ENCODE measurements around the gene PGA4. TPM values are rescaled to one million over a fixed set of nuclear protein-coding genes. Genes with fewer than 3 reads are reported as not detected.
"Not testable (repeated sequence)": the region's sequence is repeated elsewhere in the genome, so short reads cannot be mapped to it uniquely, and the experiment has no call there.

The PGA4 gene
- polyA plus RNA-seq, 2 donors = 1.0 to 9.5 TPM

DNA sequence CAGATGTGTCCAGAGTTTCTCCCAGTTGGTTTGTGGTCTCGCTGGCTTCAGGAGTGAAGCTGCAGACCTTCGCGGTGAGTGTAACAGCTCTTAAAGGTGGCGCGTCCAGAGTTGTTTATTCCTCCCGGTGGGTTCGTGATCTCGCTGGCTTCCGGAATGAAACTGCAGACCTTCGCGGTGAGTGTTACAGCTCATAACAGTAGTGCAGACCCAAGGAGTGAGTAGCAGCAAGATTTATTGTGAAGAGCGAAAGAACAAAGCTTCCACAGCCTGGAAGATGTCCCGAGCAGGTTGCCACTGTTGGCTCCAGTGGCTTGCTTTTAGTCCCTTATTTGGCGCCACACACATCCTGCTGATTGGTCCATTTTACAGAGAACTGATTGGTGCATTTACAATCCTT is 20.7 kb upstream of the PGA4 start:
- Histone ChIP-seq H3K27ac (ENCODE audit: low read depth in 2 of 2, low read length in 1 of 2) (no peak overlapping the region), H3K36me3 (ENCODE audit: control insufficient read depth in 2 of 2, insufficient read depth in 2 of 2, low read length in 1 of 2) (no peaks in the 10 kb centered on the region), H3K27me3 (ENCODE audit: control insufficient read depth in 1 of 2, insufficient read depth in 2 of 2, low read length in 2 of 2) (no peaks in the 10 kb centered on the region), H3K4me1 (ENCODE audit: control insufficient read depth in 2 of 2, insufficient read depth in 2 of 2, low read length in 1 of 2) (no peaks in the 10 kb centered on the region), H3K9me3 (ENCODE audit: control insufficient read depth in 2 of 2, insufficient read depth in 1 of 2, low read depth in 1 of 2, low read length in 1 of 2) (peaks cover 5 to 6% of the 10 kb centered on the region in 2 donors), H3K4me3 (ENCODE audit: low read depth in 1 of 2, low read length in 2 of 2) (no peak overlapping the region)
- WGBS, 2 donors = 91 to 92% methylated on average over 14 of the region's 14 CpGs

DNA sequence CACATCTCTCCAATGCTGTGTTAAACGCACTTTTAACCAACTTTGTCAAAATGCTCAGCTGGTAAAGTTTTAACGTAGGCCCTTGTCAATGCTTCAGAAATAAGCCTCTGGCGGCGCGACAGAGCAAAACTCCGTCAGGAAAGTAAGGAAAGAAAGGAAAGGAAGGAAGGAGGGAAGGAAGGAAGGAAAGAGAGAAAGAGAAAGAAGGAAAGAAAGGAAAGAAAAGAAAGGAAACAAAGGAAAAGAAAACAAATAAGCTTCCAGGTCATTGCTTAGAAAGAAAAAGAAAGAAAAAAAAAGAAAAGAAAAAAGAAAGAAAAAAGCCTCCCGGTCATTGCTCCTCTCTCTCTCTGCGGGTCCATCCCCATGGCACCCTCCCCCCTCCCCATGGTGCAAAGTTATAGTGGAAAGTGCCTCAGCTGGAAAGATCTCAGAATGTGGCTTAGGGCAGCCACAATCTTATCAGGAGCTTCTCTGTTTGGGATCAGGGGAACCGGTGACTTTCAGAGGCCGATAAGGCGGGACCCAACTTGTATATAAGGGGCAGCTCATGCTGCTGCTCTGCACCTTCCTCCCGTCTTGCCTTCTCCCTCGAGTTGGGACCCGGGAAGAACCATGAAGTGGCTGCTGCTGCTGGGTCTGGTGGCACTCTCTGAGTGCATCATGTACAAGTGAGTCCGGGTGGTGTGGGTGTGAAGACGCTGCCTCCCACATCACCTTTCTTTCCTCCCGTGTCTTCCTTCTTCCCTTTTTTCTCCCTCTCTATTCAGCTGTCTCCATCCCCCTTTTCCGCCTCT is 19.0 kb upstream of the PGA4 start, which contains the start of gene PGA3:
Gene PGA3 (plus strand): TSS at position 566 of the 797 bp plus-strand sequence. CDS start 50 bp downstream, at position 616.
- not testable (repeated sequence) for H3K9me3 ChIP-seq (ENCODE audit: control insufficient read depth in 2 of 2, insufficient read depth in 1 of 2, low read depth in 1 of 2, low read length in 1 of 2); H3K4me3 ChIP-seq (ENCODE audit: low read depth in 1 of 2, low read length in 2 of 2); H3K27me3 ChIP-seq (ENCODE audit: control insufficient read depth in 1 of 2, insufficient read depth in 2 of 2, low read length in 2 of 2); H3K36me3 ChIP-seq (ENCODE audit: control insufficient read depth in 2 of 2, insufficient read depth in 2 of 2, low read length in 1 of 2); H3K4me1 ChIP-seq (ENCODE audit: control insufficient read depth in 2 of 2, insufficient read depth in 2 of 2, low read length in 1 of 2); H3K27ac ChIP-seq (ENCODE audit: low read depth in 2 of 2, low read length in 1 of 2)
- WGBS, 2 donors = 56 to 66% methylated on average over 17 to 18 of the region's 18 CpGs

DNA sequence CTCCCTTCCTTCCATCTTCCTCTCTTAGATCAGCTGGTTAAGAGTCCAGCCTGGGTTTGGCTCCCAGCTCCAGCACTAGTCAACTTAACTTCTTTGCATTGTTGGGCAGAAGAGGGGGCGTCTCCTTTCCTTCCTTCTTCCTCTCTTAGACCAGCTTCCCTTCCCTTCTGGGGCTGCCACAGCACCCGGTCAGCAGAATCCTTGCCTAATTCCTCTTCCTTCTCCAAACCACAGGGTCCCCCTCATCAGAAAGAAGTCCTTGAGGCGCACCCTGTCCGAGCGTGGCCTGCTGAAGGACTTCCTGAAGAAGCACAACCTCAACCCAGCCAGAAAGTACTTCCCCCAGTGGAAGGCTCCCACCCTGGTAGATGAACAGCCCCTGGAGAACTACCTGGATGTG is 18.3 kb upstream of the PGA4 start:
- 38% methylated on average over 2 of the region's 5 CpGs; no CpG with 5 or more reads in 1 of the 2 donors for WGBS, 2 donors
- H3K36me3 ChIP-seq (ENCODE audit: control insufficient read depth in 2 of 2, insufficient read depth in 2 of 2, low read length in 1 of 2); H3K27me3 ChIP-seq (ENCODE audit: control insufficient read depth in 1 of 2, insufficient read depth in 2 of 2, low read length in 2 of 2); H3K4me3 ChIP-seq (ENCODE audit: low read depth in 1 of 2, low read length in 2 of 2); H3K27ac ChIP-seq (ENCODE audit: low read depth in 2 of 2, low read length in 1 of 2); H3K9me3 ChIP-seq (ENCODE audit: control insufficient read depth in 2 of 2, insufficient read depth in 1 of 2, low read depth in 1 of 2, low read length in 1 of 2); H3K4me1 ChIP-seq (ENCODE audit: control insufficient read depth in 2 of 2, insufficient read depth in 2 of 2, low read length in 1 of 2): not testable (repeated sequence)

DNA sequence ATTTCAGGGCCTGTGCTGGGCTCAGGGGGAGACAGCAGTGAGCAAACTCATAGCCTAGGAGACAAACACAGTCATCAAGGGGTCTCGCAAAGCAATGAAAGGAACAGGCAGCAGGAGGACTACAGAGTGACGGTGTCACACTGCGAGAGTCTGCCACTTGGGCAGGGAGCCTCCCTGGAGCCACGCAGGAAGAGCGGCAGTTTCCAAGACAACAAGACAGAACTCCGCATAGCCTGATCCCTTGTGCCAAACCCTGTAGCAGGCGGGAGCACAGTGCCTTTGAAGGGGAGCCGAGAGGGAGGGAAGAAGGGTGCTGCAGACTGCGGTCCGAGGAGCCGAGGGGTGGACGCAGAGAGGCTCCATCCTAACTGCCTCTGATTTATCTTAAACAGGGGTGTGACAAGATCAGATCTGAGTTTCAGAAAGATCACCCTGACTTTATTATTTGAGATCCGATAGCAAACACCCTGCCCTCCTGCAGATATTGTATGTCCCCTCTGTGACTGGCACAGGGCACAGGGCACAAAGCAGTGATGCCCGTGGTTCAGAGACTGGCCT is 17.6 kb upstream of the PGA4 start:
- H3K4me1 ChIP-seq (ENCODE audit: control insufficient read depth in 2 of 2, insufficient read depth in 2 of 2, low read length in 1 of 2); H3K9me3 ChIP-seq (ENCODE audit: control insufficient read depth in 2 of 2, insufficient read depth in 1 of 2, low read depth in 1 of 2, low read length in 1 of 2); H3K36me3 ChIP-seq (ENCODE audit: control insufficient read depth in 2 of 2, insufficient read depth in 2 of 2, low read length in 1 of 2); H3K4me3 ChIP-seq (ENCODE audit: low read depth in 1 of 2, low read length in 2 of 2); H3K27me3 ChIP-seq (ENCODE audit: control insufficient read depth in 1 of 2, insufficient read depth in 2 of 2, low read length in 2 of 2); H3K27ac ChIP-seq (ENCODE audit: low read depth in 2 of 2, low read length in 1 of 2): not testable (repeated sequence)
- WGBS, 2 donors = 59 to 69% methylated on average over 14 of the region's 14 CpGs

DNA sequence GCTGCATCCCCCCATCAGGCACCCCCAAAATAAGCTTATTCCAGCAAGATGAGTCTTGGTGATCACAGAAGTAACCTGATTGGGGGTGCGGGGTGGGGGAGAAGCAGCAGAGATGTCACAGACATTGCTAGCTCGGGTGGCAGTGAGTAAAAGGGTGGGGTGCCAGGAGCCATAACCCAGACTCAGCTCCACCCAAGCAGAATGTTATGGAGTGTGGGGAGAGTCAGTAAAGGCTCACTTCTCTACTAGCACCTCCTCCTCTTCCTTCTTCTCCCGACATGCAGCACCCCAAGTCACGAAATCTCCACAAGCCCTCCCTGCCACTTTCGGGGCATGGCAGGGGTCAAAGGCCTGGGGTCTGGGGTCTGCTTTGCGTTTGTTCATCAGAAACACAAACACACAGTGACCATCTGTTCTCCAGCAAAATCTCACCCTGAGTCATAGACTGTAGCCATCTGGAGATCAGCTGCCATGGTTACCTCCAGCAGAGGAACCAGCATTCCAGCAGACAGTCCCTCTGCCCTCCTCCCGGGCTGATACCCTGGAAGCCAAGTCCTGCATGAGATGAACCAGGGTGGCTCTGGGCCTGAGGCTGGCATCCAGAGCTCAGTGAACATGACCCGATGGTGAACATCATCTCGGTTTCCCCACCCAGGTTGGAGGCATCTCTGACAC is 14.4 kb upstream of the PGA4 start:
- H3K9me3 ChIP-seq (ENCODE audit: control insufficient read depth in 2 of 2, insufficient read depth in 1 of 2, low read depth in 1 of 2, low read length in 1 of 2); H3K36me3 ChIP-seq (ENCODE audit: control insufficient read depth in 2 of 2, insufficient read depth in 2 of 2, low read length in 1 of 2); H3K4me1 ChIP-seq (ENCODE audit: control insufficient read depth in 2 of 2, insufficient read depth in 2 of 2, low read length in 1 of 2); H3K27me3 ChIP-seq (ENCODE audit: control insufficient read depth in 1 of 2, insufficient read depth in 2 of 2, low read length in 2 of 2); H3K27ac ChIP-seq (ENCODE audit: low read depth in 2 of 2, low read length in 1 of 2); H3K4me3 ChIP-seq (ENCODE audit: low read depth in 1 of 2, low read length in 2 of 2): not testable (repeated sequence)
- WGBS, 2 donors = no CpG with 5 or more reads among the region's 9 CpGs

DNA sequence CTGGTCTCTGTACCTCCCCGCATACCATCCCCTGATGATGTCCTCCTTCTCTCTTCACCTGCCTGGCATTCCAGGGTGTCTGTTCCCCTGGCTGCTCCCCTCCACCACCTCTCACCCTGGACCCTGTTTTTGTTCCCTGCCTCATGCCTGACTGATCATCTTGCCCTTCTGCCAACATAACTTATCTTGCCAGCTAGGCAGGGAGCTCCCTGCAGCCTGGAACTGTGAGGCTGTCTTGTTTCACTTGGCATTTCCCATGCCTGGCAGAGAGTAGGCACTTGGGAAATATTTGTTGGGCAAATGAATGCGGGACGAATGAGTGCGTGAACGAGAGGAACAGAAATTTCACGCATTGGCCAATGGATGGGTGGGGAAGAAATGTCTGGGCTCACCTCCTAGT is 11.5 kb upstream of the PGA4 start:
- not testable (repeated sequence) for H3K4me3 ChIP-seq (ENCODE audit: low read depth in 1 of 2, low read length in 2 of 2); H3K27ac ChIP-seq (ENCODE audit: low read depth in 2 of 2, low read length in 1 of 2); H3K27me3 ChIP-seq (ENCODE audit: control insufficient read depth in 1 of 2, insufficient read depth in 2 of 2, low read length in 2 of 2); H3K4me1 ChIP-seq (ENCODE audit: control insufficient read depth in 2 of 2, insufficient read depth in 2 of 2, low read length in 1 of 2); H3K9me3 ChIP-seq (ENCODE audit: control insufficient read depth in 2 of 2, insufficient read depth in 1 of 2, low read depth in 1 of 2, low read length in 1 of 2); H3K36me3 ChIP-seq (ENCODE audit: control insufficient read depth in 2 of 2, insufficient read depth in 2 of 2, low read length in 1 of 2)
- WGBS, 2 donors = no CpG with 5 or more reads among the region's 6 CpGs

DNA sequence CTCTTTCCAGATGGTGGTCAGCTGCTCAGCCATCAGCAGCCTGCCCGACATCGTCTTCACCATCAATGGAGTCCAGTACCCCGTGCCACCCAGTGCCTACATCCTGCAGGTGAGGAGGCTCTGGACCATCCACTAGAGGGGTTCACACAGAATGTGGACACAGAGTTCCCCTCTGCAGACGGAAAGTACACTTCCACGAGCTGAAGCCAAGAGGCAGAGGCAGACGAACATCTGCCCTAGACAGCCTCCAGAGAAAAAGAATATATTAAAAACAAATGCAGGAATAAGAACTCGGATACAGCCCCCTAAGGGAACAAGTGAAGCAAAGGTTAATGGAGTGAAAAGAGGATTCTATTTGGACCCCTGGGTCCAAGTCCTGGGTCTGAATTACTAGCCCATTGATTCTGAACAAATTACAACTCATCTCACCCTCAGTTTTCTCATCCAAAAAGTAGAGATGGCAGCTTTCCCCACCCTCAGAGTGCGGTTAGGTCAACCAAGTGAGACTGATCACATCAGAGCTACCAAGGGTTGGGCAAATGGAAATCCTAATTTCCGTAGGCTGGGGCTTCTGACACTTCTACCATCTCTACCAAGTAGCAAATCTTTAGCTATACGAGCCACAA is 10.7 kb upstream of the PGA4 start:
- H3K36me3 ChIP-seq (ENCODE audit: control insufficient read depth in 2 of 2, insufficient read depth in 2 of 2, low read length in 1 of 2); H3K27me3 ChIP-seq (ENCODE audit: control insufficient read depth in 1 of 2, insufficient read depth in 2 of 2, low read length in 2 of 2): not testable (repeated sequence)
- WGBS, 2 donors = 68 to 81% methylated on average over 7 of the region's 10 CpGs

DNA sequence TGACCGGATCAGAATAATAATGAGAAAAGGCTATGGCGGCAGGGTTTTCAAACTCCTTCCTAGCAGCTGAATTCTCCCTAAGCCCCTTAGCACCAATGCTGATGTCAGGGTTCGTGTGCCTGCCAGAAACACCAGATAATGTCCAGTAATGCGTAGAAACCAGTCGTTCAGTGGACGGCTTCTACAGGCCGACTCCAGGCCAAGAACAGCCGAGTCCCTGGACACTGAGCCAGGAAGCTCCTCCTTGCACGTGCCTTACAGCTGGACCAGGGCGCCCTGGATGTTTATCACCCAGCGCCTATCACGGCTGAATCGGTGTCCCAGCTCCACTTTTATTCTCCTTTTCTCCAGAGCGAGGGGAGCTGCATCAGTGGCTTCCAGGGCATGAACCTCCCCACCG is 9.9 kb upstream of the PGA4 start:
- H3K36me3 ChIP-seq (ENCODE audit: control insufficient read depth in 2 of 2, insufficient read depth in 2 of 2, low read length in 1 of 2); H3K27ac ChIP-seq (ENCODE audit: low read depth in 2 of 2, low read length in 1 of 2); H3K9me3 ChIP-seq (ENCODE audit: control insufficient read depth in 2 of 2, insufficient read depth in 1 of 2, low read depth in 1 of 2, low read length in 1 of 2); H3K4me3 ChIP-seq (ENCODE audit: low read depth in 1 of 2, low read length in 2 of 2); H3K27me3 ChIP-seq (ENCODE audit: control insufficient read depth in 1 of 2, insufficient read depth in 2 of 2, low read length in 2 of 2); H3K4me1 ChIP-seq (ENCODE audit: control insufficient read depth in 2 of 2, insufficient read depth in 2 of 2, low read length in 1 of 2): not testable (repeated sequence)
- no CpG with 5 or more reads among the region's 15 CpGs for WGBS, 2 donors

More for the DNA sequence above, 10.7 kb upstream of the PGA4 start:
- H3K9me3 ChIP-seq (ENCODE audit: control insufficient read depth in 2 of 2, insufficient read depth in 1 of 2, low read depth in 1 of 2, low read length in 1 of 2); H3K4me1 ChIP-seq (ENCODE audit: control insufficient read depth in 2 of 2, insufficient read depth in 2 of 2, low read length in 1 of 2); H3K4me3 ChIP-seq (ENCODE audit: low read depth in 1 of 2, low read length in 2 of 2); H3K27ac ChIP-seq (ENCODE audit: low read depth in 2 of 2, low read length in 1 of 2): not testable (repeated sequence)

DNA sequence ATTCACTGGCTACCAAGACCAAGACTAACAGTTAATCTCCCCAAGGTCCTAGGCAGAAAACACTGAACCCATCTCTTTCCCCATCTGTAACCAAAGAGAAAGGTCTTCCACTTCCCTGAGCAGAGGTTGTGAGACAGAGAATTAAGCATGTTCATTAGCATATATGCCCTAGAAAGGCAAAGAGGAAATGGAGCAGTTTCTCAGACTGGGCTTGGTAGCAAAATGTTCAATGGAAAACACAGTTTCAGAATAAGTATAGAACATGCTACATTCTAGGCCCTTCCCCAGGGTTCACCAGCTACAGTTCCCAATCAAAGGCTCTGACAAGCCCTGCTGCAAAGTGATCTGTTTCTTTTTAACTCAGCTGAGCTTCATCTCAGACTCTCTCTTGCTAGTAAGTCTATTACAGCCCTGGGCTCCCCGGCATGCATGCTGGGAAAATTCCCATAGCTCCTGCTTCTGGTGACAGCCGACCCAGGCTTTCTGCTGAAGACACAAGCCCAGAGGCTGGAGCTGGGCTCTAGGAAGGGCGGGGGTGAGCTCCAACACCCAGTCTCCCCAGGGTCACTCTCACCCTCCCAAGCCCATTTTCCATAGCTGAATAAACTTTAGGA is 8.3 kb upstream of the PGA4 start:
- WGBS, 2 donors = no CpG with 5 or more reads among the region's 3 CpGs
- H3K9me3 ChIP-seq (ENCODE audit: control insufficient read depth in 2 of 2, insufficient read depth in 1 of 2, low read depth in 1 of 2, low read length in 1 of 2); H3K4me1 ChIP-seq (ENCODE audit: control insufficient read depth in 2 of 2, insufficient read depth in 2 of 2, low read length in 1 of 2); H3K27me3 ChIP-seq (ENCODE audit: control insufficient read depth in 1 of 2, insufficient read depth in 2 of 2, low read length in 2 of 2); H3K4me3 ChIP-seq (ENCODE audit: low read depth in 1 of 2, low read length in 2 of 2); H3K36me3 ChIP-seq (ENCODE audit: control insufficient read depth in 2 of 2, insufficient read depth in 2 of 2, low read length in 1 of 2); H3K27ac ChIP-seq (ENCODE audit: low read depth in 2 of 2, low read length in 1 of 2): not testable (repeated sequence)
